Smooth muscle cell (in vitro differentiated cells): Measurements from ENCODE around the gene MBD4. TPM values are rescaled to one million over a fixed set of nuclear protein-coding genes. Genes with fewer than 3 reads are reported as not detected.
A peak's percentile ranks its signal among the peaks of the same experiment; 100 is the strongest.
"Not testable (repeated sequence)": the region's sequence is repeated elsewhere in the genome, so short reads cannot be mapped to it uniquely, and the experiment has no call there.

Experiments
- DNase-seq: peaks from one replicate; lab custom pipeline; 2025; ENCODE audit not compliant: unreplicated experiment; lab: John Stamatoyannopoulos, UW
- H2AFZ ChIP-seq: fragments of 200-600 bp; sonication (generic); 2 replicates; pipeline ENCODE4 v1.6.0; 2016; ENCODE audit warnings: antibody characterized with exemption, low read depth, mild to moderate bottlenecking
- H3F3A ChIP-seq: fragments of 200-600 bp; sonication (generic); 2 replicates; pipeline ENCODE4 v1.6.0; 2017; ENCODE audit warnings: antibody characterized with exemption, low read depth
- H3K27ac ChIP-seq: fragments of 200-600 bp; sonication (generic); 2 replicates; pipeline ENCODE4 v1.5.1; 2016; ENCODE audit warnings: low read depth, mild to moderate bottlenecking
- H3K27me3 ChIP-seq: fragments of 200-600 bp; sonication (generic); 2 replicates; pipeline ENCODE4 v1.6.1; 2016; ENCODE audit warnings: low read depth, mild to moderate bottlenecking
- H3K36me3 ChIP-seq: fragments of 200-600 bp; sonication (generic); 2 replicates; pipeline ENCODE4 v1.5.1; 2016; ENCODE audit warnings: low read depth
- H3K4me1 ChIP-seq: fragments of 200-600 bp; sonication (generic); 2 replicates; pipeline ENCODE4 v1.5.1; 2016; ENCODE audit warnings: low read depth
- H3K4me2 ChIP-seq: fragments of 200-600 bp; sonication (generic); 2 replicates; pipeline ENCODE4 v1.6.0; 2016; ENCODE audit warnings: mild to moderate bottlenecking
- H3K4me3 ChIP-seq: fragments of 200-600 bp; sonication (generic); 2 replicates; pipeline ENCODE4 v1.5.1; 2016; ENCODE audit warnings: mild to moderate bottlenecking
- H3K79me2 ChIP-seq: fragments of 200-600 bp; sonication (generic); 2 replicates; pipeline ENCODE4 v1.6.0; 2016; ENCODE audit warnings: low read depth, mild to moderate bottlenecking
- H3K9ac ChIP-seq: fragments of 200-600 bp; sonication (generic); 2 replicates; pipeline ENCODE4 v1.6.0; 2016; ENCODE audit warnings: low read depth
- H3K9me3 ChIP-seq: fragments of 200-600 bp; sonication (generic); replicated peaks from 2 replicates; pipeline ENCODE4 v1.5.1; 2016; ENCODE audit warnings: low read depth
- H4K20me1 ChIP-seq: fragments of 200-600 bp; sonication (generic); 2 replicates; pipeline ENCODE4 v1.6.0; 2016; ENCODE audit warnings: low read depth
- CTCF ChIP-seq: fragments of 200-600 bp; sonication (generic); IDR thresholded peaks from 2 replicates; pipeline ENCODE4 v1.5.1; 2017; ENCODE audit warnings: borderline replicate concordance, mild to moderate bottlenecking, antibody characterized with exemption; ENCODE audit not compliant: insufficient read depth, poor library complexity, severe bottlenecking
- WGBS: methylation state at CpG from one replicate; pipeline ENCODE4 v1.1.7; 2016; ENCODE audit warnings: low lambda C conversion rate; 5-methylcytosine and 5-hydroxymethylcytosine counted together
- polyA plus RNA-seq: library from polyadenylated mRNA; unstranded; fragments of >200 nt; fragmentation: Nextera tagmentation; extraction: Ambion mirVana; gene quantifications from 2 replicates; pipeline ENCODE4 v1.2.1, GENCODE V29; 2016
- total RNA-seq: library from RNA; depleted of rRNA; stranded (reverse); fragments of >200 nt; gene quantifications from 2 replicates; pipeline ENCODE4 v1.2.3, GENCODE V29; 2014

The MBD4 gene
- total and polyA plus RNA-seq, 2 experiments from 2014 or later, result 23.1 to 26.5 TPM

GRCh38 chr3:129486664-129487035 is 46.9 kb upstream of the MBD4 start:
- H3K36me3 ChIP-seq, result no peaks in the 10 kb centered on the region
- H3K4me1 ChIP-seq, result peaks cover 18% of the 10 kb centered on the region
- no peaks in the 10 kb centered on the region for H4K20me1 ChIP-seq
- H3K4me2 ChIP-seq, result no peak overlapping the region
- H3K27ac ChIP-seq, result peak overlapping the region; percentile 69
- H3K4me3 ChIP-seq, result no peak overlapping the region
- no peaks in the 10 kb centered on the region for H3K27me3 ChIP-seq
- 100% methylated on average over 2 of the region's 2 CpGs for WGBS
- H2AFZ ChIP-seq, result no peak overlapping the region
- DNase-seq, result no peak
- TF ChIP-seq CTCF, result no peak
- H3K9ac ChIP-seq, result peak overlapping the region; percentile 11
- H3F3A ChIP-seq, result no peaks in the 10 kb centered on the region
- H3K79me2 ChIP-seq, result no peaks in the 10 kb centered on the region
- no peaks in the 10 kb centered on the region for H3K9me3 ChIP-seq

- Histone ChIP-seq H2AFZ (no peak overlapping the region), H4K20me1 (no peaks in the 10 kb centered on the region), H3K9me3 (no peaks in the 10 kb centered on the region), H3K27me3 (no peaks in the 10 kb centered on the region), H3K4me1 (peaks cover 18% of the 10 kb centered on the region), H3K79me2 (no peaks in the 10 kb centered on the region), H3K27ac (peak overlapping the region; percentile 69), H3K36me3 (no peaks in the 10 kb centered on the region), H3K4me2 (no peak overlapping the region), H3F3A (no peaks in the 10 kb centered on the region), H3K9ac (peak overlapping the region; percentile 11), H3K4me3 (no peak overlapping the region)
- 55% methylated on average over 11 of the region's 11 CpGs for WGBS
- TF ChIP-seq CTCF, result no peak
- DNase-seq, result no peak
Observed at GRCh38 chr3:129485721-129486663, 46.2 kb upstream of the MBD4 start.

DNA sequence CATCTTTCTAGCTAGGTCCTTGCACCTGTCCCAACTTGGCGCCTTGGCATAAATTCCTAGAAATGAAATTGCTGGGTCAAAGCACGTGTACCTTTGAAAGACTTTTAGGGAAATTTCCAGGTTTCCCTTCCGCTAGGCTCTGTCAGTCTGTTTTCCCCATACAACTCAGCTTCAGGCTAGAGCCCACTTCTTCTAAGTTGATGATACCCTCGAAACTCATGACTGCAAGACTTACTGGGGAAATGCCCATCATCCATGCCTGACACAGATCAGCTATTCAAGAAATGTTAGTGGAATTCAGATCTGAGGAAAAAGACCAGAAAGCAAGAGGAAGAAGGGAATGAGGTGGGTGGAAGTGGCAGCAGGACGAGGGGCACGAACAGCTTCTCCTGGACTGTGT is 45.4 kb upstream of the MBD4 start:
- peaks cover 18% of the 10 kb centered on the region for H3K4me1 ChIP-seq
- WGBS, result 87% methylated on average over 6 of the region's 6 CpGs

GRCh38 chr3:129483870-129484269 is 44.1 kb upstream of the MBD4 start:
- Histone ChIP-seq H3K27ac (no peak overlapping the region), H3F3A (no peaks in the 10 kb centered on the region), H2AFZ (no peak overlapping the region), H3K9ac (no peak overlapping the region), H3K36me3 (no peaks in the 10 kb centered on the region), H3K9me3 (no peaks in the 10 kb centered on the region), H3K79me2 (no peaks in the 10 kb centered on the region), H3K4me1 (peaks cover 18% of the 10 kb centered on the region), H3K27me3 (no peaks in the 10 kb centered on the region), H3K4me2 (no peak overlapping the region), H4K20me1 (no peaks in the 10 kb centered on the region), H3K4me3 (no peak overlapping the region)
- DNase-seq, result no peak
- 90% methylated on average over 8 of the region's 8 CpGs for WGBS
- no peak for TF ChIP-seq CTCF

More for the DNA sequence above, 45.4 kb upstream of the MBD4 start:
- H3K27me3 ChIP-seq, H2AFZ ChIP-seq, H3K36me3 ChIP-seq, H3K4me3 ChIP-seq, H3K9me3 ChIP-seq, H3K79me2 ChIP-seq, H4K20me1 ChIP-seq, H3F3A ChIP-seq, DNase-seq, H3K9ac ChIP-seq, H3K4me2 ChIP-seq: not testable (repeated sequence)
- H3K27ac ChIP-seq, result peak overlapping the region; percentile 69
